Lung (tissue), 12 donors: Measurements from ENCODE around the gene SIRPB2. TPM values are rescaled to one million over a fixed set of nuclear protein-coding genes. Genes with fewer than 3 reads are reported as not detected.

Source experiments
- ATAC-seq: fragments of 200-7000 bp; cut with Tn5 transposase; one replicate; pipeline ENCODE4 v1.9.1; 2020; ENCODE audit warnings: moderate number of reproducible peaks; ENCODE audit not compliant: insufficient read depth, low FRiP score
- DNase-seq, 3 donors: peaks; one replicate each; pipeline ENCODE4 v3.0.0-alpha.2; 2013 to 2017
- H3K27ac ChIP-seq, 2 donors: one replicate each; pipeline ENCODE4 v1.5.1; 2013; ENCODE audit warnings: mild to moderate bottlenecking in 2 of 2, moderate library complexity in 2 of 2, control low read depth in 1 of 2, inconsistent platforms in 1 of 2, low read depth in 1 of 2, low read length in 1 of 2
- H3K27me3 ChIP-seq, 3 donors: one replicate each; pipeline ENCODE4 v1.5.1; 2013; ENCODE audit warnings: low read length in 2 of 3; ENCODE audit not compliant: control insufficient read depth in 3 of 3, insufficient read depth in 3 of 3
- H3K36me3 ChIP-seq, 4 donors: one replicate each; pipeline ENCODE4 v1.5.1; 2013; ENCODE audit warnings: low read length in 4 of 4, mild to moderate bottlenecking in 1 of 4, moderate library complexity in 1 of 4; ENCODE audit not compliant: control insufficient read depth in 4 of 4, insufficient read depth in 4 of 4
- H3K4me1 ChIP-seq, 5 donors: one replicate each; pipeline ENCODE4 v1.5.1; 2013; ENCODE audit warnings: low read length in 5 of 5, mild to moderate bottlenecking in 2 of 5, moderate library complexity in 1 of 5; ENCODE audit not compliant: control insufficient read depth in 5 of 5, insufficient read depth in 5 of 5
- H3K4me3 ChIP-seq: one replicate; pipeline ENCODE4 v1.5.1; 2013; ENCODE audit warnings: mild to moderate bottlenecking, control low read depth, moderate library complexity
- H3K9ac ChIP-seq, 2 donors: one replicate each; pipeline ENCODE4 v1.5.1; 2013; ENCODE audit warnings: low read length in 2 of 2, control low read depth in 1 of 2; ENCODE audit not compliant: insufficient read depth in 1 of 2
- H3K9me3 ChIP-seq, 4 donors: one replicate each; pipeline ENCODE4 v1.5.1; 2013; ENCODE audit warnings: low read length in 3 of 4, mild to moderate bottlenecking in 1 of 4, moderate library complexity in 1 of 4; ENCODE audit not compliant: control insufficient read depth in 4 of 4, insufficient read depth in 3 of 4
- WGBS, 2 donors: extraction: QIAGEN DNeasy Blood & Tissue Kit; methylation state at CpG; one replicate each; pipeline ENCODE4 v1.1.7; 2013; 5-methylcytosine and 5-hydroxymethylcytosine counted together
- polyA plus RNA-seq, 2 donors: library from polyadenylated mRNA; stranded (reverse); fragments of 200-250 nt; gene quantifications; one replicate each; pipeline ENCODE4 v1.2.1, GENCODE V29; 2013
- total RNA-seq, 2 donors: library from RNA; depleted of rRNA in 1 of 2; stranded (reverse); fragments of >200 nt in 1 of 2; gene quantifications; one replicate each; pipeline ENCODE4 v1.2.1, GENCODE V29; 2014 to 2021
- TF ChIP-seq, protein P1 (sequence below): IDR thresholded peaks from 2 replicates; pipeline ENCODE4 v1.5.1; 2012; ENCODE audit warnings: mild to moderate bottlenecking; ENCODE audit errors: control extremely low read depth, extremely low read depth
- donor health status: control.
- donor health status: control.
- donor health status: Bipolar disorder and iron deficiency.
- donor health status: healthy.
- donor health status: DM: yes; HTN: yes; CAD: no.

The SIRPB2 gene
- total and polyA plus RNA-seq, 4 donors: 3.9 to 30.9 (median 11.6) TPM

DNA sequence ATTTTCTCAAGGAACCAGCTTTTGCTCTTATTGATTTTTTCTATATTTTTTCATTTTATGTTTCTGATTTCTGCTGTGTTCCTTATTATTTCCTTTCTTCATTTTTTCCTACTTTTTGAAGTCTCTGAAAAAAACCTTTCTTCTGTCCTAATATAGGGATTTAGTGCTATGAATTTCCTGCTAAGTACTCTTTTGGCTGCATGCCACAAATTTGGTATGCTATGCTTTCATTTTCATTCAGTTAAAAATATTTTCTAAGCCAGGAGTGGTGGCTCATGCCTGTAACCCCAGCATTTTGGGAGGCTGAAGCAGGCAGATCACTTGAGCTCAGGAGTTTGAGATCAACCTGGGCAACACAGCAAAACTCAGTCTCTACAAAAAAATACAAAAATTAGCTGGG lies 35.7 kb upstream of the SIRPB2 start:
- Histone ChIP-seq H3K27ac (no peak overlapping the region), H3K9me3 (no peaks in the 10 kb centered on the region), H3K36me3 (no peaks in the 10 kb centered on the region), H3K27me3 (no peaks in the 10 kb centered on the region), H3K4me3 (no peak overlapping the region), H3K4me1 (no peaks in the 10 kb centered on the region), H3K9ac (no peak overlapping the region)
- no peak for ATAC-seq
- TF ChIP-seq, protein P1, sequence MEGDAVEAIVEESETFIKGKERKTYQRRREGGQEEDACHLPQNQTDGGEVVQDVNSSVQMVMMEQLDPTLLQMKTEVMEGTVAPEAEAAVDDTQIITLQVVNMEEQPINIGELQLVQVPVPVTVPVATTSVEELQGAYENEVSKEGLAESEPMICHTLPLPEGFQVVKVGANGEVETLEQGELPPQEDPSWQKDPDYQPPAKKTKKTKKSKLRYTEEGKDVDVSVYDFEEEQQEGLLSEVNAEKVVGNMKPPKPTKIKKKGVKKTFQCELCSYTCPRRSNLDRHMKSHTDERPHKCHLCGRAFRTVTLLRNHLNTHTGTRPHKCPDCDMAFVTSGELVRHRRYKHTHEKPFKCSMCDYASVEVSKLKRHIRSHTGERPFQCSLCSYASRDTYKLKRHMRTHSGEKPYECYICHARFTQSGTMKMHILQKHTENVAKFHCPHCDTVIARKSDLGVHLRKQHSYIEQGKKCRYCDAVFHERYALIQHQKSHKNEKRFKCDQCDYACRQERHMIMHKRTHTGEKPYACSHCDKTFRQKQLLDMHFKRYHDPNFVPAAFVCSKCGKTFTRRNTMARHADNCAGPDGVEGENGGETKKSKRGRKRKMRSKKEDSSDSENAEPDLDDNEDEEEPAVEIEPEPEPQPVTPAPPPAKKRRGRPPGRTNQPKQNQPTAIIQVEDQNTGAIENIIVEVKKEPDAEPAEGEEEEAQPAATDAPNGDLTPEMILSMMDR: no peak
- peak in 1 of 3 donors; percentile 8 for DNase-seq

DNA sequence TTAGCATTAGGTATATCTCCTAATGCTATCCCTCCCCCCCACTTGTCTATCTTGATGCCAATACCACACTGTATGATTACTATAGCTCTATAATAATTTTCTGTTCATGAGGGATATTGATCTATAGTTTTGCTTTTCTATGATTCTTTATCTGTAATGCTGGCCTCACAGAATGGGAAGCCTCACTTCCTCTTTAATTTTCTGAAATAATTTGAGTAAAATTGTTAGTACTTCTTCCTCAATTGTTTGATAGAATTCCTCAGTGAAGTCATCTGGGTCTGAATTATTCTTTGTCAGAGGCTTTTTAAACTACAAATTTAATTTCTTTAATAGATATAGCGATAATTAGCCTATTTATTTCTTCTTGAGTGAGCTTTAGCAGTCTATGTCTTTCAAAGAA lies 35.1 kb upstream of the SIRPB2 start:
- Histone ChIP-seq H3K27ac (no peak overlapping the region), H3K9ac (no peak overlapping the region), H3K36me3 (no peaks in the 10 kb centered on the region), H3K4me3 (no peak overlapping the region), H3K9me3 (no peaks in the 10 kb centered on the region), H3K27me3 (no peaks in the 10 kb centered on the region), H3K4me1 (no peaks in the 10 kb centered on the region)
- TF ChIP-seq, protein P1: no peak
- no peak for DNase-seq
- ATAC-seq: no peak
- WGBS, 2 donors: 85 to 96% methylated on average over 1 of the region's 1 CpG

DNA sequence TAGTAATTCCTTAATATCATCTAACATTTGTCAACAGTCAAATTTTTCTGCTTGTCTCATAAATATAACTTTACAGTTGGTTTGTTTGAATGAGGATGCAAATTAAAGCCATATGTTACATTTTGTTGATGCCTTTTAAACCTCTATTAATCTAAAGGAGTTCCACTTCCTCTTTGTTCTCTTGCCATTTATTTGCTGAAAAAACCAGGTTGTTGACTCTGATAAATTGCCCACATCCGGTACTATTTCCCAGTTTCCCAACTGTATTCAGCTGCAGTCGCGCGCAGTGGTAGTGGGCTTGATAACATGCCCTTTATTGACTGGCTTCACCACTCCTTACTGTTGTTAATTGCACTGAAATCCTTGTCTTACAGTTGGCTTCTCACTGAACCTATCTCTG lies 32.8 kb upstream of the SIRPB2 start:
- 6 to 32% methylated on average over 4 of the region's 4 CpGs for WGBS, 2 donors
- peak in 1 of 3 donors; percentile 19 for DNase-seq

DNA sequence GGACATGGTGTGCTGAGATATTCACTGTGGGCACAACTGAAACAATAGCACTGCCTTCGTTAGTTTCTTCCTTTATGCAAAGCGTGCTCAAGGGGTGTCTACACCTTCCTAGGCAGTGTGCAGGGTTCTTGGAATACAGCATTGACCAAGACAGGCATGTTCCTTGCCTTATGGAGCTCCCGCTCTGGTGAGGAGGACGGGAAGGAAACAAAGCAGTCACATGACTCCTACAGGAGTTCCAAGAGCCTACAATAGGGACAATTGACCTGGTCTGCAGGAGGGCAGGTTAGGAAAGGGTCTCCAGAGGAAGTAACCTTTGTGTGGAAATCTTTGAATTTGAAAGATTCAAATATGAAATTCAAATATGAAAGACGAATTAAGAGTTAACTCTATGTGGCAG lies 25.8 kb upstream of the SIRPB2 start:
- H3K27ac ChIP-seq: no peak overlapping the region
- peaks cover 0 to 2% (median 0%) of the 10 kb centered on the region in 4 donors for H3K9me3 ChIP-seq
- H3K9ac ChIP-seq: no peak overlapping the region
- no peak for ATAC-seq
- H3K36me3 ChIP-seq: no peaks in the 10 kb centered on the region
- 80 to 81% methylated on average over 5 of the region's 5 CpGs for WGBS, 2 donors
- no peak overlapping the region for H3K4me3 ChIP-seq
- no peaks in the 10 kb centered on the region for H3K27me3 ChIP-seq
- TF ChIP-seq, protein P1: no peak
- no peaks in the 10 kb centered on the region for H3K4me1 ChIP-seq
- DNase-seq: no peak

More for the DNA sequence above, 32.8 kb upstream of the SIRPB2 start:
- no peaks in the 10 kb centered on the region for H3K27me3 ChIP-seq
- H3K9ac ChIP-seq: no peak overlapping the region
- H3K27ac ChIP-seq: no peak overlapping the region
- H3K4me3 ChIP-seq: no peak overlapping the region
- no peaks in the 10 kb centered on the region for H3K36me3 ChIP-seq
- TF ChIP-seq, protein P1: no peak
- ATAC-seq: no peak
- H3K9me3 ChIP-seq: no peaks in the 10 kb centered on the region
- no peaks in the 10 kb centered on the region for H3K4me1 ChIP-seq
